ENCODE results near the gene PHKG1. TPM values are rescaled to one million over a fixed set of nuclear protein-coding genes. Genes with fewer than 3 reads are reported as not detected.
"Not testable (repeated sequence)": the region's sequence is repeated elsewhere in the genome, so short reads cannot be mapped to it uniquely, and the experiment has no call there.

Gene PHKG1
- total RNA-seq (1 to 10 TPM; 1.2 TPM), polyA plus RNA-seq (0.95 TPM)

DNA sequence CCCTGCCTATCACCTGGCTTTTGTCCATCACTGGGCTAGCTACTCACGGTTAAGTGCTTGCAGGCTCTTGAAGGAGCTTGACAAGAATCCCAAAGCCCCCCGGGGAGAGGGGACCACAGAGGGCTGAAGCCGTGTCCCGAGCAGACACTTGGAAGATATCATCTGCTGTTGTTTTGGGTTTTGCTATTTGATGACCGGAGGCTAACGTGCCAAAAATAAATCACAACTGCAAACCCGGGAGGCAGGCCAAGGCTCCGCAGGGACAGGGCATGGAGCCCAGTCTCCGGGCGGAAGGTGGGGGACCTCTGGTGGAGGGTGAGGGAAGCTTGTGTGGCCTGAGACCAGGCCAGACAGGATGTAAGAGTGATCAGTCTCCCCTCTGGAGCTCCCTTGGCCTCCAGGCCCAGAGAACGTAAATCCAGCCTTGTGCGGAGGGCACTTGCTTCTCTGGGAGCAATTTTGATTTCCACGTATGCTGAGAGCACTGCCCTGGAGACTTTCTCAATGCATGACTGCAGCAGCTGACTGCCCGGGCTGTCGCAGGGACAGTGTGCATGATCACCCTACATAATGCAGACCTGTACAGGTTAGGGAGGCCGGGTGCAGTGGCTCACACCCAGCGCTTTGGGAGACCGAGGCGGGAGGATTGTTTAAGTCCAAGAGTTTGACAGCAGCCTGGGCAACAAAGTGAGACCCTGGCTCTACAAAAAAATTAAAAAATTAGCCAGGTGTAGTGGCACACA is at the start of gene PHKG1:
Gene PHKG1, minus strand, starts transcription at position 164 of the 743 bp plus-strand sequence. CDS start 4,011 bp downstream, outside the sequence.
- Mint-ChIP-seq H3K27me3 (no peaks in the 10 kb centered on the region), H3K27ac (peak within 1 kb of the TSS in 4 of 8 donors; percentile 11 to 83 (median 46)), H3K36me3 (peaks cover 0 to 13% (median 2%) of the 10 kb centered on the region in 3 donors), H3K4me1 (no peaks in the 10 kb centered on the region), H3K4me3 (no peak within 1 kb of the TSS), H3K9me3 (no peaks in the 10 kb centered on the region)
- no peak for DNase-seq
- H3K4me1 ChIP-seq (ENCODE audit: insufficient read depth, low read length): no peaks in the 10 kb centered on the region
- POLR2A ChIA-PET: interaction anchor here (1.0 kb wide), 1 partner anchor 29 kb away, joined by 12 read pairs; the partner anchor contains the start of gene SUMF2
- H3K36me3 ChIP-seq (ENCODE audit: insufficient read depth, low read length): no peaks in the 10 kb centered on the region
- H3K4me3 ChIP-seq (ENCODE audit: low read length): no peak within 1 kb of the TSS
- H3K27ac ChIP-seq (ENCODE audit: low read depth, low read length): no peak within 1 kb of the TSS
- H3K27me3 ChIP-seq (ENCODE audit: insufficient read depth, low read length, poor library complexity, severe bottlenecking): no peaks in the 10 kb centered on the region
- H3K9me3 ChIP-seq (ENCODE audit: low read length): no peaks in the 10 kb centered on the region
- CTCF ChIA-PET: interaction anchor here (0.6 kb wide), 1 partner anchor 25 kb away, joined by 3 read pairs; no protein-coding TSS in a partner anchor

DNA sequence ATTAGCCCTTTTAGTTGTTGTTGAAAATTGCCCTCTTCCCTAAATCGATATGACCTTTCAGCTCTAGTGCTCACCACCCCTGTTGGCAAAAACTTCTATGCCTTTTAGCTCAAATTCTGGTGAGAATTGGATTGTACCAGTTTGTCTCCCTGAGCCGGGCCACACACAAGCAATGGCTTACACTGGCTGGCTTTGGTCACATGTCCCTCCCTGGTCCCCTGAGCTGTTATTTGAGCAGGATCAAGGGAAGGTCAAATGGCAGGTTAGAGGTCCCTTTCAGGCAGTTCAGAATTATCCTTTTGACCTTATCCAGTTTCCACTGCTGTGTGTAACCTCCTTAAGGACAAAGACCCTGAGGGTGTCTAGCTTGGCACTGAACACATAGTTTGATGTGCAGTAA is 38.3 kb upstream of the PHKG1 start:
- H3K27me3 ChIP-seq (ENCODE audit: insufficient read depth, low read length, poor library complexity, severe bottlenecking); H3K9me3 Mint-ChIP-seq; CTCF ChIA-PET; POLR2A ChIA-PET; H3K36me3 Mint-ChIP-seq; H3K27me3 Mint-ChIP-seq; H3K27ac Mint-ChIP-seq; H3K36me3 ChIP-seq (ENCODE audit: insufficient read depth, low read length); H3K4me3 Mint-ChIP-seq; H3K4me3 ChIP-seq (ENCODE audit: low read length); H3K9me3 ChIP-seq (ENCODE audit: low read length); DNase-seq; H3K4me1 Mint-ChIP-seq; H3K27ac ChIP-seq (ENCODE audit: low read depth, low read length); H3K4me1 ChIP-seq (ENCODE audit: insufficient read depth, low read length): not testable (repeated sequence)

GRCh38 chr7:56127241-56127975 is 34.7 kb upstream of the PHKG1 start:
- Histone ChIP-seq H3K4me3 (ENCODE audit: low read length) (no peak overlapping the region), H3K27me3 (ENCODE audit: insufficient read depth, low read length, poor library complexity, severe bottlenecking) (no peaks in the 10 kb centered on the region), H3K9me3 (ENCODE audit: low read length) (no peaks in the 10 kb centered on the region), H3K4me1 (ENCODE audit: insufficient read depth, low read length) (no peaks in the 10 kb centered on the region), H3K36me3 (ENCODE audit: insufficient read depth, low read length) (no peaks in the 10 kb centered on the region), H3K27ac (ENCODE audit: low read depth, low read length) (no peak overlapping the region)
- Mint-ChIP-seq H3K4me3 (no peak overlapping the region), H3K4me1 (no peaks in the 10 kb centered on the region), H3K27me3 (peaks cover 0 to 4% of the 10 kb centered on the region in 2 donors), H3K36me3 (no peaks in the 10 kb centered on the region), H3K27ac (peak overlapping the region in 1 of 8 donors; percentile 77), H3K9me3 (no peaks in the 10 kb centered on the region)
- no peak for DNase-seq
- CTCF ChIA-PET: no interaction called here
- POLR2A ChIA-PET: no interaction called here

- H3K9me3 Mint-ChIP-seq: no peaks in the 10 kb centered on the region
- Histone ChIP-seq H3K4me3 (ENCODE audit: low read length) (no peak overlapping the region), H3K27ac (ENCODE audit: low read depth, low read length) (no peak overlapping the region), H3K27me3 (ENCODE audit: insufficient read depth, low read length, poor library complexity, severe bottlenecking) (no peaks in the 10 kb centered on the region), H3K9me3 (ENCODE audit: low read length) (no peaks in the 10 kb centered on the region), H3K36me3 (ENCODE audit: insufficient read depth, low read length) (no peaks in the 10 kb centered on the region), H3K4me1 (ENCODE audit: insufficient read depth, low read length) (no peaks in the 10 kb centered on the region)
- no peaks in the 10 kb centered on the region for H3K36me3 Mint-ChIP-seq
- no peak overlapping the region for H3K4me3 Mint-ChIP-seq
- no peak overlapping the region for H3K27ac Mint-ChIP-seq
- ChIA-PET CTCF (no interaction called here), POLR2A (no interaction called here)
- DNase-seq: no peak
- no peaks in the 10 kb centered on the region for H3K4me1 Mint-ChIP-seq
- peaks cover 0 to 2% of the 10 kb centered on the region in 2 donors for H3K27me3 Mint-ChIP-seq
Observed at GRCh38 chr7:56125831-56126230, 33.1 kb upstream of the PHKG1 start.

DNA sequence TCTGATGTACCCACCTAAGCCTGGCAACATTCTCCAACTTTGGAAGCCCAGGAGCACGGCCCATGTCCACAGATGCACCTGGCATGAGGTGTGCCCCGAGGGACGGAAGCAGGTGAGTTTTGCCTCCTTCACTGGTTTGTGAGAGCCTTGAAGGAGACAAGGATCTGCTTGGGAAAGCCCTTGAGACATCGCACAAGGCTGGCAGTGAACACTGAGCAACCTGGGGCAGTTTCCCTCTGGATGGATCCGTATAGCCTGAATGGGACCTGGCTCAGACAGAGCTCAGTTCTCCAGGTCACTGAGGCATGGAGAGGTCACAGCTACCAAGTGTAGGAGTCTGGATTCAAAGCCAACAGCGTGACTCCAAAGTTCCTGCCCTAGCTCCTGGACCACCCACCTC is 32.2 kb upstream of the PHKG1 start:
- Mint-ChIP-seq H3K27me3 (peaks cover 2 to 3% of the 10 kb centered on the region in 2 donors), H3K9me3 (no peaks in the 10 kb centered on the region), H3K4me1 (no peaks in the 10 kb centered on the region), H3K27ac (no peak overlapping the region), H3K4me3 (no peak overlapping the region), H3K36me3 (no peaks in the 10 kb centered on the region)
- Histone ChIP-seq H3K27me3 (ENCODE audit: insufficient read depth, low read length, poor library complexity, severe bottlenecking) (no peaks in the 10 kb centered on the region), H3K9me3 (ENCODE audit: low read length) (no peaks in the 10 kb centered on the region), H3K4me3 (ENCODE audit: low read length) (no peak overlapping the region), H3K4me1 (ENCODE audit: insufficient read depth, low read length) (no peaks in the 10 kb centered on the region), H3K27ac (ENCODE audit: low read depth, low read length) (no peak overlapping the region), H3K36me3 (ENCODE audit: insufficient read depth, low read length) (no peaks in the 10 kb centered on the region)
- ChIA-PET CTCF (no interaction called here), POLR2A (no interaction called here)
- DNase-seq: no peak

GRCh38 chr7:56121440-56121839 is 28.7 kb upstream of the PHKG1 start:
- no peaks in the 10 kb centered on the region for H3K36me3 ChIP-seq (ENCODE audit: insufficient read depth, low read length)
- Mint-ChIP-seq H3K9me3 (no peaks in the 10 kb centered on the region), H3K27me3 (peaks cover 6 to 29% of the 10 kb centered on the region in 2 donors), H3K36me3 (no peaks in the 10 kb centered on the region), H3K4me3 (no peak overlapping the region), H3K27ac (no peak overlapping the region), H3K4me1 (no peaks in the 10 kb centered on the region)
- DNase-seq: no peak
- no peak overlapping the region for H3K27ac ChIP-seq (ENCODE audit: low read depth, low read length)
- POLR2A ChIA-PET: no interaction called here
- no peaks in the 10 kb centered on the region for H3K4me1 ChIP-seq (ENCODE audit: insufficient read depth, low read length)
- no peaks in the 10 kb centered on the region for H3K27me3 ChIP-seq (ENCODE audit: insufficient read depth, low read length, poor library complexity, severe bottlenecking)
- H3K4me3 ChIP-seq (ENCODE audit: low read length): no peak overlapping the region
- CTCF ChIA-PET: no interaction called here
- H3K9me3 ChIP-seq (ENCODE audit: low read length): no peaks in the 10 kb centered on the region

- Mint-ChIP-seq H3K9me3 (no peaks in the 10 kb centered on the region), H3K27ac (no peak within 1 kb of the TSS), H3K4me3 (no peak within 1 kb of the TSS), H3K36me3 (no peaks in the 10 kb centered on the region), H3K27me3 (peaks cover 10 to 35% of the 10 kb centered on the region in 2 donors), H3K4me1 (no peaks in the 10 kb centered on the region)
- H3K9me3 ChIP-seq (ENCODE audit: low read length): no peaks in the 10 kb centered on the region
- H3K36me3 ChIP-seq (ENCODE audit: insufficient read depth, low read length): no peaks in the 10 kb centered on the region
- POLR2A ChIA-PET: no interaction called here
- no peak for DNase-seq
- CTCF ChIA-PET: no interaction called here
- H3K27me3 ChIP-seq (ENCODE audit: insufficient read depth, low read length, poor library complexity, severe bottlenecking): no peaks in the 10 kb centered on the region
- H3K4me3 ChIP-seq (ENCODE audit: low read length): no peak within 1 kb of the TSS
- no peak within 1 kb of the TSS for H3K27ac ChIP-seq (ENCODE audit: low read depth, low read length)
- no peaks in the 10 kb centered on the region for H3K4me1 ChIP-seq (ENCODE audit: insufficient read depth, low read length)
Observed at GRCh38 chr7:56115852-56116538, 23.2 kb upstream of the PHKG1 start, which contains the start of gene NUPR2. Gene NUPR2 (minus strand): TSS chr7:56116417. CDS start chr7:56116314, 103 bp downstream.

- DNase-seq; H3K4me1 Mint-ChIP-seq; H3K27ac Mint-ChIP-seq; H3K27me3 ChIP-seq (ENCODE audit: insufficient read depth, low read length, poor library complexity, severe bottlenecking); H3K4me3 ChIP-seq (ENCODE audit: low read length); H3K9me3 ChIP-seq (ENCODE audit: low read length); CTCF ChIA-PET; H3K4me3 Mint-ChIP-seq; POLR2A ChIA-PET; H3K4me1 ChIP-seq (ENCODE audit: insufficient read depth, low read length); H3K36me3 Mint-ChIP-seq; H3K27ac ChIP-seq (ENCODE audit: low read depth, low read length); H3K9me3 Mint-ChIP-seq; H3K36me3 ChIP-seq (ENCODE audit: insufficient read depth, low read length): not testable (repeated sequence)
- peaks cover 8 to 13% of the 10 kb centered on the region in 2 donors for H3K27me3 Mint-ChIP-seq
Observed at GRCh38 chr7:56112244-56112643, 19.5 kb upstream of the PHKG1 start.

Measured in CD8-positive, alpha-beta memory T cell (primary cell).